Lung (tissue), 12 donors: ENCODE results near the gene PALD1. TPM values are rescaled to one million over a fixed set of nuclear protein-coding genes. Genes with fewer than 3 reads are reported as not detected.

Source experiments
- ATAC-seq: fragments of 200-7000 bp; cut with Tn5 transposase; one replicate; pipeline ENCODE4 v1.9.1; 2020; ENCODE audit warnings: moderate number of reproducible peaks; ENCODE audit not compliant: insufficient read depth, low FRiP score
- DNase-seq, 3 donors: peaks; one replicate each; pipeline ENCODE4 v3.0.0-alpha.2; 2013 to 2017
- H3K27ac ChIP-seq, 2 donors: one replicate each; pipeline ENCODE4 v1.5.1; 2013; ENCODE audit warnings: mild to moderate bottlenecking in 2 of 2, moderate library complexity in 2 of 2, control low read depth in 1 of 2, inconsistent platforms in 1 of 2, low read depth in 1 of 2, low read length in 1 of 2
- H3K27me3 ChIP-seq, 3 donors: one replicate each; pipeline ENCODE4 v1.5.1; 2013; ENCODE audit warnings: low read length in 2 of 3; ENCODE audit not compliant: control insufficient read depth in 3 of 3, insufficient read depth in 3 of 3
- H3K36me3 ChIP-seq, 4 donors: one replicate each; pipeline ENCODE4 v1.5.1; 2013; ENCODE audit warnings: low read length in 4 of 4, mild to moderate bottlenecking in 1 of 4, moderate library complexity in 1 of 4; ENCODE audit not compliant: control insufficient read depth in 4 of 4, insufficient read depth in 4 of 4
- H3K4me1 ChIP-seq, 5 donors: one replicate each; pipeline ENCODE4 v1.5.1; 2013; ENCODE audit warnings: low read length in 5 of 5, mild to moderate bottlenecking in 2 of 5, moderate library complexity in 1 of 5; ENCODE audit not compliant: control insufficient read depth in 5 of 5, insufficient read depth in 5 of 5
- H3K4me3 ChIP-seq: one replicate; pipeline ENCODE4 v1.5.1; 2013; ENCODE audit warnings: mild to moderate bottlenecking, control low read depth, moderate library complexity
- H3K9ac ChIP-seq, 2 donors: one replicate each; pipeline ENCODE4 v1.5.1; 2013; ENCODE audit warnings: low read length in 2 of 2, control low read depth in 1 of 2; ENCODE audit not compliant: insufficient read depth in 1 of 2
- H3K9me3 ChIP-seq, 4 donors: one replicate each; pipeline ENCODE4 v1.5.1; 2013; ENCODE audit warnings: low read length in 3 of 4, mild to moderate bottlenecking in 1 of 4, moderate library complexity in 1 of 4; ENCODE audit not compliant: control insufficient read depth in 4 of 4, insufficient read depth in 3 of 4
- WGBS, 2 donors: extraction: QIAGEN DNeasy Blood & Tissue Kit; methylation state at CpG; one replicate each; pipeline ENCODE4 v1.1.7; 2013; 5-methylcytosine and 5-hydroxymethylcytosine counted together
- polyA plus RNA-seq, 2 donors: library from polyadenylated mRNA; stranded (reverse); fragments of 200-250 nt; gene quantifications; one replicate each; pipeline ENCODE4 v1.2.1, GENCODE V29; 2013
- total RNA-seq, 2 donors: library from RNA; depleted of rRNA in 1 of 2; stranded (reverse); fragments of >200 nt in 1 of 2; gene quantifications; one replicate each; pipeline ENCODE4 v1.2.1, GENCODE V29; 2014 to 2021
- TF ChIP-seq, protein P1 (sequence below): IDR thresholded peaks from 2 replicates; pipeline ENCODE4 v1.5.1; 2012; ENCODE audit warnings: mild to moderate bottlenecking; ENCODE audit errors: control extremely low read depth, extremely low read depth
- donor health status: control.
- donor health status: control.
- donor health status: Bipolar disorder and iron deficiency.
- donor health status: healthy.
- donor health status: DM: yes; HTN: yes; CAD: no.

The PALD1 gene
- total and polyA plus RNA-seq, 4 donors, result 10.5 to 19.7 (median 15.6) TPM

DNA sequence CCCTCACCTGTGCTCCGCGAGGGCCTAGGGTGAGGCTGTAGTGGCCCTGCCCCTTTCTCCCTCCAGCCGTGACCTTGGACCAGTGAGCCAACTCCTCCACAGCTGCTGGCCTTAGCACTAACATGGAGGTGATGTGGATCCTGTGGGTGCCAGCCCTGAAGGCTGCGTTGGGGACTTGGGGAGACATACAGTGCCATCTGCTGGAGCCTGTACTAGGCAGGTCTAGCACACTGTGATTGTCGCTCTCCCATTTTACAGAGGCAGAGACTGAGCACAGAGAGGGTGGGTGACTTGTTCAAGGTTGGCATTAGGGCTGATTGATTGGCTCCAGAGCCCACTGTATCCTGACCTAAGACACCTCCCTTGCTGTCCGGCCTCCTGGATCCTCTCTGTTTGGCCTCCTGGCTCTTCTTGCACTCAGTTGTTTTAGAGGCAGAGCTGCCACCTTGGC, 86.4 kb downstream of the PALD1 start:
- H3K4me1 ChIP-seq, result peaks cover 0 to 36% (median 23%) of the 10 kb centered on the region in 5 donors
- TF ChIP-seq, protein P1, sequence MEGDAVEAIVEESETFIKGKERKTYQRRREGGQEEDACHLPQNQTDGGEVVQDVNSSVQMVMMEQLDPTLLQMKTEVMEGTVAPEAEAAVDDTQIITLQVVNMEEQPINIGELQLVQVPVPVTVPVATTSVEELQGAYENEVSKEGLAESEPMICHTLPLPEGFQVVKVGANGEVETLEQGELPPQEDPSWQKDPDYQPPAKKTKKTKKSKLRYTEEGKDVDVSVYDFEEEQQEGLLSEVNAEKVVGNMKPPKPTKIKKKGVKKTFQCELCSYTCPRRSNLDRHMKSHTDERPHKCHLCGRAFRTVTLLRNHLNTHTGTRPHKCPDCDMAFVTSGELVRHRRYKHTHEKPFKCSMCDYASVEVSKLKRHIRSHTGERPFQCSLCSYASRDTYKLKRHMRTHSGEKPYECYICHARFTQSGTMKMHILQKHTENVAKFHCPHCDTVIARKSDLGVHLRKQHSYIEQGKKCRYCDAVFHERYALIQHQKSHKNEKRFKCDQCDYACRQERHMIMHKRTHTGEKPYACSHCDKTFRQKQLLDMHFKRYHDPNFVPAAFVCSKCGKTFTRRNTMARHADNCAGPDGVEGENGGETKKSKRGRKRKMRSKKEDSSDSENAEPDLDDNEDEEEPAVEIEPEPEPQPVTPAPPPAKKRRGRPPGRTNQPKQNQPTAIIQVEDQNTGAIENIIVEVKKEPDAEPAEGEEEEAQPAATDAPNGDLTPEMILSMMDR, result no peak
- WGBS, 2 donors, result 90 to 97% methylated on average over 4 to 6 of the region's 6 CpGs
- no peak overlapping the region for H3K9ac ChIP-seq
- peaks cover 0 to 17% (median 2%) of the 10 kb centered on the region in 4 donors for H3K36me3 ChIP-seq
- H3K27ac ChIP-seq, result no peak overlapping the region
- ATAC-seq (no peak), DNase-seq (no peak)
- no peaks in the 10 kb centered on the region for H3K27me3 ChIP-seq
- H3K9me3 ChIP-seq, result no peaks in the 10 kb centered on the region
- H3K4me3 ChIP-seq, result no peak overlapping the region

DNA sequence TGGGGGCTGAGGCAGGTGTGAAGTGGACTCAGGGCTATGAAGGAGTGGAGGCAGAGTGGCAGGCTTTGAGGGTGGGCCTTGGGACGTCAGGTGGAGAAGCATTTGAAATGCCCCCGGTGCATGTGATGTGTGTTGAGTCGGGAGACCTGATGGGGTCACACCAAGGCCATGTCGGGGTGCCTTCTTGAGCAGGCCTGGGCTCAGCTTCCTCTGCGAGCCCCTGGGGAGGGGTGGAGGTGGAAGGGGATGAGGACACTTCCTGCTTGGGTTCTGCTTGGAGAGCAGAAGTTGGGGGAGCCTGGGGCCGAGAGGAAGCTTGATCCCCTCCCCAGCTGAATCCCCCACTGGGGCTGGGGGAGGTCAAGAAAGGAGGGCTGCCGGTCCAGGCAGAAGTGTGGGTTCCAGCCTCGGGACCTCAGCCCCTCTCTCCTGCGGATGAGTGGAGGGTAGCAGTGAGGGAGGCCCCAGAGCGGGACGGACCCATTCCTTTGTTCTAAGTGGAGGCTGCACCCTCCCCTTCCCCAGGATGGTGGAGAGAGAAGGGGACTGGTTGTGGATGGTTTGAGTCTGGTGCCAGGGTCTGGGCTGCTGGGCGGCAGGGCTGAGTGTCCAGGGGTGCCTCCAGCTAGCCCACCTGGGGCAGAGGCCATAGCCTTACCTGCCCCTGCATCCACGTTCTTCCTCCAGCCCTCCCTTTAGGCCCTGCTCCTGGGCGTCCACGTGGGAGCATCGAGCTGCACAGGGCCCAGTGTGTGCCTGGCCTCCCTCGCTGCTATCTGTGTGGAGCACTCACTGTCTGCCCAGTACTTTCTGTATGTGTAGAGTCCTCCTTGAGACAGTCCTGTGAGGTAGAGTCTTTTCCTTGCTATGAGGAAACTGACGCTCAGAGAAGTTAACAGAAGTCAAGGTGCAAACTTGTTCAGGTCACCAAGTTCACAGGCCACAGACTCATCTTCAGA, 87.3 kb downstream of the PALD1 start:
- no peak overlapping the region for H3K9ac ChIP-seq
- no peaks in the 10 kb centered on the region for H3K9me3 ChIP-seq
- no peak for DNase-seq
- H3K36me3 ChIP-seq, result peaks cover 0 to 17% (median 2%) of the 10 kb centered on the region in 4 donors
- no peak for ATAC-seq
- 55 to 84% methylated on average over 18 of the region's 18 CpGs for WGBS, 2 donors
- no peaks in the 10 kb centered on the region for H3K27me3 ChIP-seq
- H3K4me1 ChIP-seq, result peaks cover 0 to 27% (median 19%) of the 10 kb centered on the region in 5 donors
- TF ChIP-seq, protein P1, result no peak
- H3K27ac ChIP-seq, result no peak overlapping the region
- no peak overlapping the region for H3K4me3 ChIP-seq

GRCh38 chr10:70566515-70567290, 88.1 kb downstream of the PALD1 start:
- TF ChIP-seq, protein P1, result no peak
- Histone ChIP-seq H3K9me3 (no peaks in the 10 kb centered on the region), H3K4me3 (no peak overlapping the region), H3K4me1 (peaks cover 0 to 18% (median 13%) of the 10 kb centered on the region in 5 donors), H3K9ac (no peak overlapping the region), H3K27ac (no peak overlapping the region), H3K27me3 (no peaks in the 10 kb centered on the region), H3K36me3 (peaks cover 0 to 19% (median 2%) of the 10 kb centered on the region in 4 donors)
- ATAC-seq (no peak), DNase-seq (no peak)
- WGBS, 2 donors, result 82 to 93% methylated on average over 18 of the region's 18 CpGs
